ENCODE measurements around the gene BLMH. TPM values are rescaled to one million over a fixed set of nuclear protein-coding genes. Genes with fewer than 3 reads are reported as not detected.

Gene BLMH
- total and polyA plus RNA-seq, 5 donors = 11.1 to 20.6 (median 16.8) TPM

- Histone ChIP-seq H3K4me3 (ENCODE audit: low read length) (no peak overlapping the region), H3K27me3 (ENCODE audit: control insufficient read depth, insufficient read depth) (no peaks in the 10 kb centered on the region), H3K27ac (ENCODE audit: low read length) (peak overlapping the region; percentile 58), H3K9me3 (ENCODE audit: control insufficient read depth, low read length) (no peaks in the 10 kb centered on the region), H3K4me1 (ENCODE audit: control insufficient read depth, insufficient read depth, low read length) (peaks cover 6% of the 10 kb centered on the region)
- intact Hi-C loops (cut with DNase I) = no loop called here
- 92% methylated on average over 5 of the region's 5 CpGs for WGBS
- no peak for ATAC-seq
- no peak for DNase-seq
Measured at GRCh38 chr17:30249460-30249859, 42.3 kb downstream of the BLMH start.

GRCh38 chr17:30248786-30249185 lies 43.0 kb downstream of the BLMH start:
- 56% methylated on average over 2 of the region's 2 CpGs for WGBS
- H3K4me1 ChIP-seq (ENCODE audit: control insufficient read depth, insufficient read depth, low read length) = peaks cover 6% of the 10 kb centered on the region
- peak; percentile 74 to 82 (median 75) for DNase-seq
- H3K27ac ChIP-seq (ENCODE audit: low read length) = no peak overlapping the region
- H3K4me3 ChIP-seq (ENCODE audit: low read length) = no peak overlapping the region
- no peaks in the 10 kb centered on the region for H3K9me3 ChIP-seq (ENCODE audit: control insufficient read depth, low read length)
- no peaks in the 10 kb centered on the region for H3K27me3 ChIP-seq (ENCODE audit: control insufficient read depth, insufficient read depth)
- ATAC-seq = peak; percentile 81 to 85
- intact Hi-C loops (cut with DNase I) = no loop called here

- Histone ChIP-seq H3K9me3 (ENCODE audit: control insufficient read depth, low read length) (no peaks in the 10 kb centered on the region), H3K4me3 (ENCODE audit: low read length) (no peak overlapping the region), H3K27me3 (ENCODE audit: control insufficient read depth, insufficient read depth) (no peaks in the 10 kb centered on the region), H3K27ac (ENCODE audit: low read length) (no peak overlapping the region), H3K4me1 (ENCODE audit: control insufficient read depth, insufficient read depth, low read length) (peaks cover 4% of the 10 kb centered on the region)
- ATAC-seq (no peak), DNase-seq (no peak)
- intact Hi-C loops (cut with DNase I) = no loop called here
- 94% methylated on average over 7 of the region's 7 CpGs for WGBS
Measured at GRCh38 chr17:30246460-30246859, 45.3 kb downstream of the BLMH start.

- intact Hi-C loops (cut with DNase I) = no loop called here
- DNase-seq (no peak), ATAC-seq (no peak)
- H3K27me3 ChIP-seq (ENCODE audit: control insufficient read depth, insufficient read depth) = no peaks in the 10 kb centered on the region
- H3K27ac ChIP-seq (ENCODE audit: low read length) = no peak overlapping the region
- H3K4me1 ChIP-seq (ENCODE audit: control insufficient read depth, insufficient read depth, low read length) = peaks cover 4% of the 10 kb centered on the region
- H3K4me3 ChIP-seq (ENCODE audit: low read length) = no peak overlapping the region
- 74% methylated on average over 4 of the region's 4 CpGs for WGBS
- H3K9me3 ChIP-seq (ENCODE audit: control insufficient read depth, low read length) = no peaks in the 10 kb centered on the region
Measured at GRCh38 chr17:30244853-30245385, 46.8 kb downstream of the BLMH start.

GRCh38 chr17:30243568-30243967 lies 48.2 kb downstream of the BLMH start:
- H3K27ac ChIP-seq (ENCODE audit: low read length) = no peak overlapping the region
- DNase-seq = no peak

GRCh38 chr17:30243002-30243401 lies 48.7 kb downstream of the BLMH start:
- intact Hi-C loops (cut with DNase I) = no loop called here
- Histone ChIP-seq H3K27me3 (ENCODE audit: control insufficient read depth, insufficient read depth) (no peaks in the 10 kb centered on the region), H3K9me3 (ENCODE audit: control insufficient read depth, low read length) (no peaks in the 10 kb centered on the region), H3K4me1 (ENCODE audit: control insufficient read depth, insufficient read depth, low read length) (no peaks in the 10 kb centered on the region), H3K27ac (ENCODE audit: low read length) (no peak overlapping the region), H3K4me3 (ENCODE audit: low read length) (no peak overlapping the region)
- DNase-seq (no peak), ATAC-seq (no peak)
- WGBS = 98% methylated on average over 4 of the region's 4 CpGs

More at GRCh38 chr17:30243568-30243967, 48.2 kb downstream of the BLMH start:
- Histone ChIP-seq H3K9me3 (ENCODE audit: control insufficient read depth, low read length) (no peaks in the 10 kb centered on the region), H3K4me1 (ENCODE audit: control insufficient read depth, insufficient read depth, low read length) (no peaks in the 10 kb centered on the region), H3K4me3 (ENCODE audit: low read length) (no peak overlapping the region), H3K27me3 (ENCODE audit: control insufficient read depth, insufficient read depth) (no peaks in the 10 kb centered on the region)
- WGBS = 97% methylated on average over 8 of the region's 8 CpGs
- intact Hi-C loops (cut with DNase I) = no loop called here
- no peak for ATAC-seq

- no peak for DNase-seq
- ATAC-seq = no peak
- no peak overlapping the region for H3K27ac ChIP-seq (ENCODE audit: low read length)
- H3K9me3 ChIP-seq (ENCODE audit: control insufficient read depth, low read length) = no peaks in the 10 kb centered on the region
- H3K4me3 ChIP-seq (ENCODE audit: low read length) = no peak overlapping the region
- peaks cover under 1% of the 10 kb centered on the region for H3K4me1 ChIP-seq (ENCODE audit: control insufficient read depth, insufficient read depth, low read length)
- WGBS = 71% methylated on average over 6 of the region's 6 CpGs
- intact Hi-C loops (cut with DNase I) = no loop called here
- no peaks in the 10 kb centered on the region for H3K27me3 ChIP-seq (ENCODE audit: control insufficient read depth, insufficient read depth)
Measured at GRCh38 chr17:30241051-30241450, 50.7 kb downstream of the BLMH start.

- WGBS = 90% methylated on average over 8 of the region's 8 CpGs
- intact Hi-C loops (cut with DNase I) = no loop called here
Measured at GRCh38 chr17:30240177-30240576, 51.6 kb downstream of the BLMH start.

GRCh38 chr17:30239089-30239462 lies 52.7 kb downstream of the BLMH start:
- intact Hi-C loops (cut with DNase I) = no loop called here
- no peaks in the 10 kb centered on the region for H3K9me3 ChIP-seq (ENCODE audit: control insufficient read depth, low read length)
- no peaks in the 10 kb centered on the region for H3K27me3 ChIP-seq (ENCODE audit: control insufficient read depth, insufficient read depth)
- peaks cover 5% of the 10 kb centered on the region for H3K4me1 ChIP-seq (ENCODE audit: control insufficient read depth, insufficient read depth, low read length)
- ATAC-seq (no peak), DNase-seq (no peak)
- no peak overlapping the region for H3K27ac ChIP-seq (ENCODE audit: low read length)
- H3K4me3 ChIP-seq (ENCODE audit: low read length) = no peak overlapping the region
- 87% methylated on average over 5 of the region's 5 CpGs for WGBS

More at GRCh38 chr17:30240177-30240576, 51.6 kb downstream of the BLMH start:
- ATAC-seq = no peak
- Histone ChIP-seq H3K27ac (ENCODE audit: low read length) (no peak overlapping the region), H3K4me3 (ENCODE audit: low read length) (no peak overlapping the region), H3K27me3 (ENCODE audit: control insufficient read depth, insufficient read depth) (no peaks in the 10 kb centered on the region), H3K9me3 (ENCODE audit: control insufficient read depth, low read length) (no peaks in the 10 kb centered on the region), H3K4me1 (ENCODE audit: control insufficient read depth, insufficient read depth, low read length) (peaks cover 3% of the 10 kb centered on the region)
- no peak for DNase-seq

- ATAC-seq (no peak), DNase-seq (no peak)
- no peak overlapping the region for H3K27ac ChIP-seq (ENCODE audit: low read length)
- H3K9me3 ChIP-seq (ENCODE audit: control insufficient read depth, low read length) = no peaks in the 10 kb centered on the region
- H3K27me3 ChIP-seq (ENCODE audit: control insufficient read depth, insufficient read depth) = no peaks in the 10 kb centered on the region
- intact Hi-C loops (cut with DNase I) = no loop called here
- no peak overlapping the region for H3K4me3 ChIP-seq (ENCODE audit: low read length)
- WGBS = 70% methylated on average over 27 of the region's 27 CpGs
- peaks cover 5% of the 10 kb centered on the region for H3K4me1 ChIP-seq (ENCODE audit: control insufficient read depth, insufficient read depth, low read length)
Measured at GRCh38 chr17:30238387-30239088, 53.2 kb downstream of the BLMH start.

- DNase-seq (no peak), ATAC-seq (no peak)
- 58% methylated on average over 7 of the region's 7 CpGs for WGBS
- Histone ChIP-seq H3K4me1 (ENCODE audit: control insufficient read depth, insufficient read depth, low read length) (peaks cover 5% of the 10 kb centered on the region), H3K27me3 (ENCODE audit: control insufficient read depth, insufficient read depth) (no peaks in the 10 kb centered on the region), H3K9me3 (ENCODE audit: control insufficient read depth, low read length) (no peaks in the 10 kb centered on the region), H3K4me3 (ENCODE audit: low read length) (no peak overlapping the region), H3K27ac (ENCODE audit: low read length) (no peak overlapping the region)
- intact Hi-C loops (cut with DNase I) = no loop called here
Measured at GRCh38 chr17:30238003-30238344, 53.8 kb downstream of the BLMH start.

Data from right cardiac atrium (tissue), 5 donors.